Activated CD4-positive, alpha-beta T cell treated with anti-CD3 and anti-CD28 coated beads for 1 hour (primary cell): Measurements from ENCODE around the gene OBSCN.
"Not testable (repeated sequence)": the region's sequence is repeated elsewhere in the genome, so short reads cannot be mapped to it uniquely, and the experiment has no call there.

ENCODE experiments used
- DNase-seq: peaks from one replicate; pipeline ENCODE4 v3.0.0-alpha.2; 2020

Gene OBSCN

GRCh38 chr1:228172591-228173527, 35.0 kb upstream of the OBSCN start:
- DNase-seq, result no peak

GRCh38 chr1:228173528-228174481, 34.0 kb upstream of the OBSCN start:
- DNase-seq, result not testable (repeated sequence)

GRCh38 chr1:228174482-228175315, 33.1 kb upstream of the OBSCN start:
- DNase-seq, result no peak

- no peak for DNase-seq
Observed at GRCh38 chr1:228175316-228176023, 32.4 kb upstream of the OBSCN start.

GRCh38 chr1:228176024-228176395, 31.8 kb upstream of the OBSCN start:
- DNase-seq, result no peak

- DNase-seq, result no peak
Observed at GRCh38 chr1:228176461-228177182, 31.2 kb upstream of the OBSCN start.

- DNase-seq, result no peak
Observed at GRCh38 chr1:228177183-228177475, 30.7 kb upstream of the OBSCN start.

GRCh38 chr1:228177721-228178710, 29.8 kb upstream of the OBSCN start:
- DNase-seq, result no peak

- no peak for DNase-seq
Observed at GRCh38 chr1:228178737-228179684, 28.8 kb upstream of the OBSCN start.

- no peak for DNase-seq
Observed at GRCh38 chr1:228180271-228180958, 27.4 kb upstream of the OBSCN start.

GRCh38 chr1:228180959-228181644, 26.7 kb upstream of the OBSCN start:
- DNase-seq, result no peak

- DNase-seq, result no peak
Observed at GRCh38 chr1:228181645-228182034, 26.2 kb upstream of the OBSCN start.

- no peak for DNase-seq
Observed at GRCh38 chr1:228182296-228183030, 25.4 kb upstream of the OBSCN start.

- no peak for DNase-seq
Observed at GRCh38 chr1:228184152-228184551, 23.7 kb upstream of the OBSCN start.

GRCh38 chr1:228185641-228185965, 22.2 kb upstream of the OBSCN start:
- no peak for DNase-seq

- DNase-seq, result not testable (repeated sequence)
Observed at GRCh38 chr1:228188249-228188648, 19.6 kb upstream of the OBSCN start.

GRCh38 chr1:228190182-228190581, 17.7 kb upstream of the OBSCN start:
- no peak for DNase-seq
